ENCODE measurements around the gene TEX261.

TEX261 gene

DNA sequence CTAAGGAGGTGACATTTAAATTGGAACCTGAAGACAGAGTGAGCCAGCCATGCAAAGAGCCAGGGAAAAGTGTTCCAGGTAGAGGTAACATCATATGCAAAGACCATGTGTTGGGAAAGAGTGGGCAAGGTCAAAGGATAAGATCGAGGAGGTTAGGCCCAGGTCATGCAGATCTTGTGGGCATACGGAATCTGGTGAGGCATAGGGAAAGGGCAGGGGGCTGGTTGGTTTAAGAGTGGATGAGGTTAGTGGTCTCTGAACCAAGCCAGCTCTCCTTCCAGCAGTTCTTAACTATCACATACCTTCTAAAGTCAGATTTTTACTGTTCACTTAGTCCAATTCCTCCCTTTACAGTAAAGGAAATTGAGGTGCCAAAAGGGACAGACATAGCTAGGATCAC lies 13.3 kb downstream of the TEX261 start:
- DNase-seq = no peak

DNA sequence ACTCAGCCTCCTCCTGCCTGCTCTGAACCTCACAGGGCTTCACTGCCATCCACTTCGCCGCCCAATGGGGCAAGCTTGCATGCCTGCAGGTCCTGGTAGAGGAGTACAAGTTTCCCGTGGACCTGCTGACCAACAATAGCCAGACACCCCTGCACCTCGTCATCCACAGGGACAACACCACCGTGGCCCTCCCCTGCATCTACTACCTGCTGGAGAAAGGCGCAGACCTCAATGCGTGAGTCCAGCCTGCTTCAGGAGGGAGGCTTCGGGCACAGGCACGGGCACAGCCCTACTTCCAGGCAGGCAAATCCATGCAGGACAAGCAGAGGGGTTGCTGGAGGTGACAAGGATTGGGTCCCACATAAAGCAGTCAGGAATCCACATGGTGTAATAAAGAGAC lies 15.0 kb downstream of the TEX261 start:
- DNase-seq = no peak

DNA sequence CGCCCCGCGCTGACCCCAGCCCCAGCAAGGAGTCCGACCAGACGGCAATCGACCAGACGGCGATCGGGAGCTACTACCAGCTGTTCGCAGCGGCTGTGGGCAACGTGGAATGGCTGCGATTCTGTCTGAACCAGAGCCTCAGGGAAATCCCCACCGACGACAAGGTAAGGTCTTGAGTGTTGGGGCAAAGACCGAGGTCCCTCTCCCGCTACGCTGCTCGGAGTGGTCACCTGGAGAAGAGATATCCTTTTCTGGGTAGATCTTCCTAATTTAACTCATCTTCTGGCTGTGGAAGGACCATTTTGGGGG lies 15.5 kb downstream of the TEX261 start:
- no peak for DNase-seq

DNA sequence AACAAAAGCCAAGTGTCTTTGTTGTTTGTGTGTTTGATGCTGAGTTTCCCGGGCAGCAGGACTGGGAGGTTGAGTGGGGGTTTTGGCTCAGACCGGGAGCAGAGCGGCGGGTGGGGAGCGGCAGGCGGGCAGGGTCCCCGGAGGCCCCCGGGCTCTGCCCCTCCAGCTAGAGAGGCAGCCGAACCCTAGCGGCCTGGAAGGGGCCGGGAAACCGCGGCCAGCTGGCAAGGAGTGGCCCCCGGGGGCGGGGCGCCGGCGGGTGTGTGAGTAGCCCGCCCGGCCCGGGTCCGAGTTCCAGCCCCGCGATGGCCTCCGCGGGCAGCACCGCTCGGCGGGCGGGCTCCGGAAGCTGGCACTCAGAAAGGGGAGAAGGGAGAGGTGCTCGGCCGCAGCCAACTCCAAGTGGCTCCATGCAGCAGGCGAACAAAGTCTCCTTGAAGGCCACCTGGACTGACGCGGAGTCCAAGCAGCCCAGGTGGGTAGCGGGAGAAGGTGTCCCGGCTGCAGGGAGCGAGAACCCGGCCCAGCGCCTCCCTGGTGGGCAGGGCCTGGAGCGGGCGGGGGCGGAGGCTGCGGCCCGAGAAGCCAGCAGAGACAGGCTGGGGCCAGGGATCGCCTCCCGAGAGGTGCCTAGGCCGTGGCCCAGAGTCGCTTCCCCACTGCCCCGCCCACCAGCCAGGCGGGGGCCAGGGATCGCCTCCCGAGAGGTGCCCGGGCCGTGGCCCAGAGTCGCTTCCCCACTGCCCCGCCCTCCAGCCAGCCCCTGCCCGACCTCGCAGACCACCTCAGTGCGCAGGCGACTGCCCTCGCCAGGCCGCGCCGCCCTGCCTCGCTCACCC lies 16.1 kb downstream of the TEX261 start, which contains the start of gene ANKRD53:
Gene ANKRD53, plus strand, starts transcription at position 290 of the 839 bp plus-strand sequence. Its CDS starts 16 bp downstream, at position 306.
- no peak for DNase-seq

DNA sequence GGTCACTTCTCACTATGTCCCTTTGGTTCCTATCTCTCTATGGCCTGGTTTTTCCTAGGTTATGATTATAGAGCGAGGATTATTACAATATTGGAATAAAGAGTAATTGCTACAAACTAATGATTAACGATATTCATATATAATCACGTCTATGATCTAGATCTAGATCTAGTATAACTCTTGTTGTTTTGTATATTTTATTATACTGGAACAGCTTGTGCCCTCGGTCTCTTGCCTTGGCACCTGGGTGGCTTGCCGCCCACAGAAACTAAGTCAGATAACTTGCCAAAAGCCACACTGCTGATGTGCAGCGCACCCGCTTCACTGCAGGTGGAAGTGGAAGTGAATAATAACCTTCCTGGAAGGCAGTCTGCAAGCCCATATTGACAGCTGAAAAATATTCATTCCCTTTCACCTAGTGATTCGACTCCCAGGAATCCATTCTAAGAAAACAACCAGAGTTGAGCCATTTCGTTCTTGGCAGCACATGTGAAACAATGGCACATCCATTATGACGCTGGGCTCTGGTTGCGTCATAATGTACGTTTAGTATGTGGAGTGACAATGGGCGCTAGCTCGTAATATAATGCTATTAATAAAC lies 17.0 kb downstream of the TEX261 start:
- DNase-seq = no peak

DNA sequence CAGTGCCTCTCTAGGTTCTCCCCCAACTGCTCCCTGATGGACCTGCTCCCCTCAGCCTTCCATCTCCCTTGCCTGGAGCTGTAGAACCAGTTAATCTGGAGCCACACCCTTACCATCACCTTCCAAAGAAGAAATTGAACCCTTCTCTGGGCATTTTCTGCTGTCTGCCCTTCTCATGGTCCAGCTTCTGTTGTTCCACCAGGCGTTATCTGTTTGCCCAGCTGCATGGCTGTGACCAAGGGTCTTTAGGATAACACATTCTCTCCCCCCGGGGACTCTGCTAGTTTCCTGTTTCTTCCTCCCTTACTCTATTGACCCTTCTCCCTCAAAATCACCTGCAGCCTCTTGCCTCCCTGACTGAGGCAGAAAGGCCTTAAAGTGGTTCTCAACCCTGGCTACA lies 19.4 kb downstream of the TEX261 start:
- DNase-seq = no peak

DNA sequence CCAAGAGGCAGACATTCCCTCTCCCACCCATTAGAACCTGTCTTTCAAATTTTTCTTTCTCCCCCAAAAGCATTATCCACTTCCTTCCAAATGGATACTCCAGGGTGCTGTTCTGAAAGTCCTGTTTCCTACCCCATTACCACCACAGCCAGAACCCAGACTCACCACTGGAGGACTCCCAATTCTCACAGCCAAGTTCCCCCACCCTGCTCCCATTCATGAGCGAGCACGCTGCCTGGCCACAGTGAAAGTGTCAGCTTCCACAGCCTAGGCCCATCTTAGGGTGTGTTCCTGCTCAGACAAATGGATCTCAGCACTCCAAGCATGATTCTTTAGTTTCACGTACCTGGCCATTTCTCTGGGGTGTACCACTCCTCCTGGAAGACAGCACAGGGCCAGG lies 20.1 kb downstream of the TEX261 start:
- no peak for DNase-seq

DNA sequence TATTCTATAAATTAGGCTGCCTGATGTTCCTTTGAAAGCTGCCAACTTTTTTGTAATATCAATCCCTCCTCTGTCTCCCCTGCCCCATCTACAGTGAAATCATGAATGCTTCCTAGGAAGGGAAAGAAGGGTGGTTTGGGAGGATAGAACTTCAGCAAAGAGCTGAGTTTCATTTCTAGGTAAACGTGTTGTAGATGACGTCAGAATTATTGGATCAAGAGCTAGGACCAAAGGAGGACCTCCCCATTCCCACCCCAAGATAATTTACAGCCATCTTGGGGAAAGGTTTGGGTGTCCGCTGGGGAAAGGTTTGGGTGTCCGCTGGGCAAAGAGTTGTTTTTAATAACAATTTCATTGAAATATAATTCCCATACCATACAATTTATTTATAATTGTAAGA lies 27.5 kb downstream of the TEX261 start:
- DNase-seq = no peak

DNA sequence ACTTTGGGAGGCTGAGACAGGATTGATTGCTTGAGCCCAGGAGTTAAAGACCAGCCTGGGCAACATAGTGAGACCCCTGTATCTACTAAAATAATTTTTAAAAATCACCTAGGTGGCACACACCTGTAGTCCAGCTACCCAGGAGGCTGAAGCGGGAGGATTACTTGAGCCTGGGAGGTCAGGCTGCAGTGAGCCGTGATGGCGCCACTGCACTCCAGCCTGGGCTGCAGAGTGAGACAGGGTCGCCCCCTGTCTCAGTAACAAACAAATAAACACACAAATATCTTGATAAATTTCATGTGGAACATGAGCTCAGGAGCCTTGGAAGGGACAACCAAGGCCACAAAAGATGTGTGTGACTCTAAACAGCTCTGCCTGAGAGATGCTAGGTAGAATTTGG lies 28.0 kb downstream of the TEX261 start:
- DNase-seq = no peak

DNA sequence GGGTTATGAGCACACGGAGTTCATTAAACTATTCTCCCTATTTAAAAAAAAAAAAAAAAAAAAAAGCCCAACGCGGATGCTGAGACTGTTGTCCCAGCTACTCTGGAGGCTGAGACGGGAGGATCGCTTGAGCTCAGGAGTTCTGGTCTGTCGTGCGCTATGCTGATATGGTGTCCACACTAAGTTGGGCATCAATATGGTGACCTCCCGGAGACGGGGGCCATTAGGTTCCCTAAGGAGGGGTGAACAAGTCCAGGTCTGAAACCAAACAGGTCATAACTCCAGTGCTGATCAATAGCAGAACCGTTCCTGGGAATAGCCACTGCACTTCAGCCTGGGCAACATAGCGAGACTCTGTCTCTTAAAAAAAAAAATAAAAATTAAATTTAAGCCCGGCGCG lies 29.2 kb downstream of the TEX261 start:
- no peak for DNase-seq

DNA sequence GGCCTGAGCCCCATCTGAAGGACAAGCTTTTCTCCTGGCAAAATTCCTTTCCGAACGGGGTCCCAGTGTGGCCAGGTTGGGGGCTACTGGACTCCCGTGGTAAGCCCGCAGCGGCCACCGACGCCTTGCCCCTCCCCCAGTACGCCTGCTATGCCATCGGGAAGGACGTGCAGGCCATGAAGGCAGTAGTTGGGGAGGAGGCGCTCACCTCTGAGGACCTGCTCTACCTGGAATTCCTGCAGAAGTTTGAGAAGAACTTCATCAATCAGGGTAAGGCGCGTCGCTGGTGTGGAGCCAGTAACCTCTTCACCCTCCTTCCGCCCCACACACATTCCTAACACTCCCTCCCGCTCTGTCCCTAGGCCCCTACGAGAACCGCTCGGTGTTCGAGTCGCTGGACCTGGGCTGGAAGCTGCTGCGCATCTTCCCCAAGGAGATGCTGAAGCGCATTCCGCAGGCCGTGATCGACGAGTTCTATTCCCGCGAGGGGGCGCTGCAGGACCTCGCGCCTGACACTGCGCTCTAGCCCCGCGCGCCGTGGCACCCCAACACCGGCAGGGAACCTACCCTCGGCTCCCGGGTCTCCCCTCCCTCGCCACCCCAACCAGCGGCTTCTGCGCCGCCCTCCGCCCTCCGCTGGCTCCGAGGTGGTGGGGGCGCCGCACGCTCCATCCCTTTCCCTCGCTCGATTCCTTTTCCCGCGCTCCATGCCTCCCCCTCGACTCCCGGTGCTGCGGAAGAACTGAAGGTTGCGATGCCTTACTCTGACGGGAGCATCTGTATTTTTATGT lies 29.9 kb downstream of the TEX261 start:
- peak; percentile 74 for DNase-seq

DNA sequence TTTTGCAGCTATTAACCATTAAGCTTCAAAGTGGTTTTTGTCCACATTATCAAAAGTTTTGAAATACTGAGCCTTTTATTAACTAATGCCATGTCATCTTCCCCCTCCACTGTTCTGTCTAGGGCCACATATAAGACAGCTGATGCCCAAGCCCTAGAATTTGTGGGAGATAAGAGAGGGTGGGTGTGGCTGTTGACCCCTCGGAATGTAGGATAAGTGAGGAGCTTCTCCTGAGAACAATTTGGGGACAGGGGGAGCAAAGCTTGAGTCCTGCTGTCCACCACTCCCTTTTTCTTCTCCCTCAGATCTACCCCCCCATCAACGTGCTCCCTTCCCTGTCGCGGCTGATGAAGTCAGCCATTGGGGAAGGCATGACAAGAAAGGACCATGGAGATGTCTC lies 30.5 kb downstream of the TEX261 start:
- no peak for DNase-seq

DNA sequence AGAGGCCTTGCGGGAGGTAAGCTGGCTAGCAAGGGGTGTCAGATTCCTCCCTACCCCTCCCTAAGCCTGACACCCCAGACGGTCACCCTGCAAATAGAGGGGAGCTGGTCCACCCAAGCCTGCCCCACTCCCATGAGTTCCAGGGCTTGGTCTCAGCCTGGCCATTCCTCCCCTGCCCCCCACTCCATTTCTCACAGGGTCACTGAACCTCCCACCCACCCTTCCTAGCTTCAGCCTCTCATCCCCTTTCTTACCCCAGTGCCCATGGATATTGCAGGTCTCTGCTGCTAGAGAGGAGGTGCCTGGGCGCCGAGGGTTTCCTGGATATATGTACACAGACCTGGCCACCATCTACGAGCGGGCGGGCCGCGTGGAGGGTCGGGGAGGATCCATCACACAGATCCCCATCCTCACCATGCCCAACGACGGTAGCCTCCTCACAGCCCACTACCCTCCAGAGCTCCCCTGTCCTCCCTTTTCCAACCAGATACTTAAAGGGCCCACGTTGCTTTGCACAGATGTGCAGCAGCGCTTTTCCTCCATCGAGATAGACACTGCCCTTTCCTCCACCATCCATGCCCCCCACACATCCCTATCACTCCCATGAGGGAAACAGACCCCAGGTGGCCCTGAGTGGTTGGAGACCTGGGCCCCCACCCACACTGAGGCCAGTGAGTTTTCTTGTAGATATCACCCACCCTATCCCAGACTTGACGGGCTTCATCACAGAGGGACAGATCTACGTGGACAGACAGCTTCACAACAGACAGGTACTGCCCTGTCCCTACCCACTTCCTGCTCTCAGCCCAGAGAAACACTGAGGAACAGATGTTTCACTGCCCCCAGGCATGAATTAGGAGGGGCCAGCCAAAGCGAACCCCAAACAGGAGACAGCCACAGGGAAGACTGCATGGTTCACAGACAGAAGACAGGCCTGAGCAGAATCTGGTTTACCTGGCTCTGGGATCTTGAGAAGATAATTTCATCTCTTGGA lies 31.5 kb downstream of the TEX261 start:
- no peak for DNase-seq

DNA sequence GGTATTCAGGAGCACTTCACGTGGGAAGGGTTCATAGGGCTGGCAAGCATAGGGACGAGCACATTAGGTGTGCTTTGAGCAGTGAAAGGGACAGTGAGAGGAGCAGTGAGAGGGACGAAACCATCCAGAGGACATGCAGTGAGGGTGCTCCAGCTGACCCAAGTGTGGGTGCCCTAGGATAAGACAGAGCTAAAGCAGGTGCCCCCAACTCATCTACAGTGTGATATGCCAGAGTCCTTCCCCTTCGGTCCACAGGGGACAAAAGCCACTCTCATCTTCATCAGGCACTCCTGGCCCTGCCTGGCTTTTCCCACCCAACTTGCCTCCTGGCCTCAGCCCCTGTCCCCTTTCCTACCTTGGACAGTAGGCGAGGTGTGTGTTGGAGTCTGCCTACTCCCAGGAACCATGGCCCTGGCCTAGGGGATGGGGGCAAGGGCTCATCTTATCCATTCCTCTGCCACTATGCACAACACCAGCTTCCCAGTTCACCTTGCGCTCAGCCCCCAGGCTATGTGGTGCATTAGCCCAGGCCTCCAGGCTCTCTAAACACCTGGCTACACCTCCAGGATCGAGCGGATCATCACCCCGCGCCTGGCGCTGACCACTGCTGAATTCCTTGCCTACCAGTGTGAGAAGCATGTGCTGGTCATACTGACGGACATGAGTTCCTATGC lies 32.3 kb downstream of the TEX261 start:
- DNase-seq = no peak

DNA sequence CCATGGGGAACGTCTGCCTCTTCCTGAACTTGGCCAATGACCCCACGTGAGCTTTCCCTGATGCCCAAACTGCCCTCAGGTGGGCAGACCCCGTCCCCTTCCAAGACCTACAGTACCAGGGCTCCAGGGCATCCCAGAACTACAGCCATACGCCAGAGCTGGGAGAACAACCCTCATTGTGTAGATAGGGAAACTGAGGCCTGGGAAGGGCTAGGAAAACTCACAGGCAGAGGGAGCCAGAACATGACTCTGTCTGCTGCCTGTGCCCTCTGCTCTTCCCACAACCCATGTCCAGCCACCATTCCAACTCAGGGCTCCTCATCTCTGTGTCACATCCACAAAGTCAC lies 33.1 kb downstream of the TEX261 start:
- no peak for DNase-seq

DNA sequence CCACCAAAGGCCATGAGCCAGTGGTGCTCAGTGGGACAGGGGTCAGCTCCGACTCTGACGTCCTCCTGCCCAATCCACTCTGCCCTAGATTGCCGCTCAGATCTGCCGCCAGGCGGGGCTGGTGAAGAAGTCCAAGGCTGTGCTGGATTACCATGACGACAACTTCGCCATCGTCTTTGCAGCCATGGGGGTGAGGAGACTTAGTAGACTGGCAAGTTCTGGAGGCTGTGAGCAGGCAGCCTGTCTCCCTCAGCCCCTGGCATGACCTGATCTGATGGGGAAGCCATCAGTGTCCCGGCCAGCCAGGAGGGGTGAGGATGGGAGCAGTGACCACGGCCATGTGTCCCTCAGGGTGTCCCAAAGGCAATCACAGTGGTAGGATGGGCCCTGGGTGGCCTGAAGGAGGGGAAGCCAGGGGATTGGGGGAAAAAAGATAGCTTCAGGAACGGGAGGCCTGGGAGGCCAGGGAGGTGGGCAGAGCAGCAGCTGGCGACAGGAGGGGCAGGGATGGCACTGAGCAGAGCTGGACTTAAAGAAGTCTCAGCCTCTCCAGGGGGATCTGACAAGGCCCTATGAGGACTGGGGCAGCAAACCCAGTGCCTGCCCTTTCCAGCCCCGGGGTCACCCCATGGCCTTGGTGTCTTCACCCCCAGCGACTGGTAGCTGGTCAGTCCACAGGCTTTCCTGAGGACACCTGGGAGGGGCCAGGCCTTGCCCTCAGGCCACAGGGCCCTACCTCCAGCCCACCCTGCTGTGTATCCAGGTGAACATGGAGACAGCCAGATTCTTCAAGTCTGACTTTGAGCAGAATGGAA lies 33.6 kb downstream of the TEX261 start:
- no peak for DNase-seq

DNA sequence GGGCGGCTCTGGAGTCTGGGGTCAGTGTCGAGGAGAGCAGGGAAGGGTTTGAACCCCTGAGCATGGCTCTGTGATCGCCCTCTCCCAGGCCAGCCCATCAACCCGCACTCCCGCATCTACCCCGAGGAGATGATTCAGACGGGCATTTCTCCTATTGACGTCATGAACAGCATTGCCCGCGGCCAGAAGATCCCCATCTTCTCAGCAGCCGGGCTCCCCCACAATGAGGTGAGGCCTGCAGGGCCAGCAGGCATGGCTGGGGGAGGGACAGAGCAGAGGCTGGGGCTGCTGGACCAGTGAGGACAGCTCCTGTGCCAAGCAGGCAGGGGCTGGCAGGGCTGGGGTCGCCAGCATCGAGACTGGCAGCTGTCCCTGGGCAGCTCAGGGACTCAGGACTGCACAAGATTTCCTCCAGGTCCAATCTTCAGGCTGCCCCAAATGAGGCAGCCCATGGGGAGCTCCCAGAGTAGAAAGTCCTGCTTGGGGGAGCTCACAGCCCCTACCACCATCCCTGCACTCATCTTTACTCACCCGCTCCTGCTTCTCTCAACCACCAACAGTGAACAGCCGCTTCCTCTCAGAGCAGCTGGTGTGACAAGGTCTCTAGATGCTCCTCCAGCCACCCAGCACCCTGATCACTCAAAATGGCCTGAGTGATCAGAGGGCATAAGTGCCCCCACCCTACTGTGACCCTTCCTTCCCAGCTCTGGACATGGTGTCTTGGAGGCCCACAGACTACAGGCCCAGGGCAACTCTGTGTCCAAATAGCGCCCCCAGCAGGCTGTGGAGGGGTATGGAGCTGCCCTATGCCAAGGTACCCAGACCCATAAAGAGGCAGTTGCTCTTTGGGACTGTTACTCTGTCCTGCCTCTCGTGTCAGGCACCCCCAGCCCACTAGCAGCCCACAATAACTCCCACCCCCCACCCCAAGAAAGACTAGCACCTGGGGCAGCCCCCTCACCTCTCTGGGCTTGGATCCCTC lies 34.5 kb downstream of the TEX261 start:
- DNase-seq = no peak

DNA sequence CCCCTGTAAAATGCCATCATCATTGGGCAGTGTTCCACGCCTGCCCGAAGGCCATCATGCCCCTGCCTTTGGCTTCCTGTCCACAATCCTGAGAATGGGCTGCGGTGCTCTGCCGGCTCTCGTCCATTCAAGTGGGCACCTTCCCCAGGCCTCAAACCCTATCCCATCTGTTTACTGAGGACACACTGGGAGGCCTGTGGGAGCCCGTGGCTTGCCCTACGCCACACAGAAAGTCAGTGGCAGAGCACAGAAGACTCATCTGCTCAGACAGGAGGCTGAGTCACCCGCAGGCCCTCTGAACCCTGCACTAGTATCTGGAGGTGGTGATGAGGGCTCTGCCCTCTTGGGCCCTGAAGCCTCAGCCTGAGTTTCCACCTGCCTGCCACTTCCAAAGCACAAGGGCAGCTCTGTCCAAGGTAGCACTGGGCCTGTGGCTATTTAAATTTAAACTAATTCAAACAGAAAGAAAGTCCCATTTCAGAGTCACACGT lies 35.4 kb downstream of the TEX261 start:
- no peak for DNase-seq

DNA sequence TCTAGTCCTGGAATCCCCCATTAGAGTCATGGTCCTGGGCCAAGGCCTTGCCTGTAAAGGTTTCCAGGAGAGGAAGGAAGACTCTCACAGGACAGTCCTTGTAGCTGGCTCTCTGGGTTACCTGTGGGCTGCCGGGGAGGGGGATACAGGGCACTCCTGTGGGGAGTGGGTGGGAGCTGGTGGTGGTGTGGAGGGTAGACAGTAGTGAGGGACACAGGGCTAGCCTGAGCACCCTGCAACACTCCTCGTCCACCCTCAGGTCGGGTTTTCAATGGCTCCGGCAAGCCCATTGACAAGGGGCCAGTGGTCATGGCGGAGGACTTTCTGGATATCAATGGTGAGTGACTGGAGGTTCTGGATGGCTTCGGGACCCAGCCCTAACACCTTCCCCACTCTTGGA lies 35.9 kb downstream of the TEX261 start:
- no peak for DNase-seq

DNA sequence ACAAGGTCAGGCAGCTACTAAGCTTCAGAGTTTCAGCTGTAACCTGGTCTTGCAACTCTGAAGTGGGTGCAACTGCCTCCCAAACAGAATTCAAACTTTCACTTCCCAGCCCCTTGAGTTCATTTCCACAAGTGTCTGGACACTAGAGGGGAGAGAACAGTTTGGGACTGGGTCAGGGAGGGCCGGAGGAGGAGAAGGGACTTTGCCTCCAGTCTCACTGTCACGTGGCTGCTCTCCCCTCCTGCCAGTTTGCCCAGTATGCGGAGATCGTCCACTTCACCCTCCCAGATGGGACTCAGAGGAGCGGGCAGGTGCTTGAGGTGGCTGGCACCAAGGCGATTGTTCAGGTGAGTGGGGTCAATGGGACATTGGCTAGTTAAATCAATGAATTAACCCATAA lies 36.9 kb downstream of the TEX261 start:
- no peak for DNase-seq

Data from NCI-H82 (cell line).